ENCODE data around the gene CYS1.

CYS1 gene

DNA sequence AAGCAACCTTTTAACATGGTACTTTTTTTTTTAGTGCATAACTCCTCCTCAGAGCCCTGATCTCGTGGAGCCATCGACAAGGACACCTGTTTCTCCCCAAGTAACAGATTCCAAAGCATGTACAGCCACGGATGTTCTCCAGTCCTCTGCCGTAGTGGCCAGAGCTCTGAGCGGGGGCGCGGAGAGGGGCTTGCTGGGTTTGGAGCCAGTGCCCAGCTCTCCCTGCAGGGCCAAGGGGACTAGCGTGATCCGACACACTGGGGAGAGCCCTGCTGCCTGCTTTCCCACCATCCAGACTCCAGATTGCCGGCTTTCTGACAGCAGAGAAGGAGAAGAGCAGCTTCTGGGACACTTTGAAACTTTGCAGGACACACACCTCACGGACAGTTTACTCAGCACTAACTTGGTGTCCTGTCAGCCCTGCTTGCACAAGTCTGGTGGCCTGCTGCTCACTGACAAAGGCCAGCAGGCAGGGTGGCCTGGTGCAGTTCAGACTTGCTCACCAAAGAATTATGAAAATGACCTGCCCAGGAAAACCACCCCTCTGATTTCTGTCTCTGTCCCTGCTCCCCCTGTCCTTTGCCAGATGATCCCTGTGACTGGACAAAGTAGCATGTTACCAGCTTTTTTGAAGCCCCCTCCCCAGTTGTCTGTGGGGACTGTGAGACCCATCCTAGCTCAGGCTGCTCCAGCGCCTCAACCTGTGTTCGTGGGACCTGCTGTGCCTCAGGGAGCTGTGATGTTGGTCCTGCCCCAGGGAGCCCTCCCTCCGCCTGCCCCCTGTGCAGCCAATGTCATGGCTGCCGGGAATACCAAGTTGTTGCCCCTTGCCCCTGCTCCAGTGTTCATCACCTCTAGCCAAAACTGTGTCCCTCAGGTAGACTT, 32.4 kb downstream of the CYS1 start:
- no peak for DNase-seq (ENCODE audit: extremely low spot score)
- ChIA-PET CTCF (interaction anchor here (0.6 to 11.3 kb wide), 26 partner anchors 9 to 578 kb away, joined by 3 to 93 read pairs (median 4); no protein-coding TSS in a partner anchor), POLR2A (no interaction called here)
- TF ChIP-seq, protein P1, sequence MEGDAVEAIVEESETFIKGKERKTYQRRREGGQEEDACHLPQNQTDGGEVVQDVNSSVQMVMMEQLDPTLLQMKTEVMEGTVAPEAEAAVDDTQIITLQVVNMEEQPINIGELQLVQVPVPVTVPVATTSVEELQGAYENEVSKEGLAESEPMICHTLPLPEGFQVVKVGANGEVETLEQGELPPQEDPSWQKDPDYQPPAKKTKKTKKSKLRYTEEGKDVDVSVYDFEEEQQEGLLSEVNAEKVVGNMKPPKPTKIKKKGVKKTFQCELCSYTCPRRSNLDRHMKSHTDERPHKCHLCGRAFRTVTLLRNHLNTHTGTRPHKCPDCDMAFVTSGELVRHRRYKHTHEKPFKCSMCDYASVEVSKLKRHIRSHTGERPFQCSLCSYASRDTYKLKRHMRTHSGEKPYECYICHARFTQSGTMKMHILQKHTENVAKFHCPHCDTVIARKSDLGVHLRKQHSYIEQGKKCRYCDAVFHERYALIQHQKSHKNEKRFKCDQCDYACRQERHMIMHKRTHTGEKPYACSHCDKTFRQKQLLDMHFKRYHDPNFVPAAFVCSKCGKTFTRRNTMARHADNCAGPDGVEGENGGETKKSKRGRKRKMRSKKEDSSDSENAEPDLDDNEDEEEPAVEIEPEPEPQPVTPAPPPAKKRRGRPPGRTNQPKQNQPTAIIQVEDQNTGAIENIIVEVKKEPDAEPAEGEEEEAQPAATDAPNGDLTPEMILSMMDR (IDR thresholded peaks at IDR 0.05; ENCODE audit: control extremely low read depth, extremely low read depth, low read depth, missing control alignments) = no peak

DNA sequence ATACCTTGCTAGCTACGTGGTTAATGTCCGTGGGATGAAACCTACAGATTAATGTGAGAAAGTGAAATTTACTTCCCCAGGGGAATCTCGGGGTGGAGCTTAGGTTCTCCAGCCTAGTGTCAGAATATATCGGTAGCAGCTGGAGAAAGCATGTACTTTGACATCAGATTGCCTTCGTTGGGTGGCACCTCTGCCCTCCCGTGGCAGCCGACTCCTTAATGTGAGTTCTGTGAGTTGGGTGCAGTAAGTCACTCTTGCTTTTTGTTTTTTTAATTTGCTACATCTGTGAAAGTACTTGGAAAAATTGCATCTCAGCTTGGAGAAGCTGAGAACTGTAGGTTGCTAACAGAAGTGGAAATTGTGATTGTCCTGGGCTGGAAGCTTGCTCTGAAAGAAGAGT, 33.3 kb downstream of the CYS1 start:
- CTCF ChIA-PET = interaction anchor here (0.9 to 11.3 kb wide), 14 partner anchors 8 to 388 kb away, joined by 3 to 93 read pairs (median 20); no protein-coding TSS in a partner anchor
- POLR2A ChIA-PET = no interaction called here
- TF ChIP-seq, protein P1 (IDR thresholded peaks at IDR 0.05; ENCODE audit: control extremely low read depth, extremely low read depth, low read depth, missing control alignments) = no peak
- DNase-seq (ENCODE audit: extremely low spot score) = no peak

DNA sequence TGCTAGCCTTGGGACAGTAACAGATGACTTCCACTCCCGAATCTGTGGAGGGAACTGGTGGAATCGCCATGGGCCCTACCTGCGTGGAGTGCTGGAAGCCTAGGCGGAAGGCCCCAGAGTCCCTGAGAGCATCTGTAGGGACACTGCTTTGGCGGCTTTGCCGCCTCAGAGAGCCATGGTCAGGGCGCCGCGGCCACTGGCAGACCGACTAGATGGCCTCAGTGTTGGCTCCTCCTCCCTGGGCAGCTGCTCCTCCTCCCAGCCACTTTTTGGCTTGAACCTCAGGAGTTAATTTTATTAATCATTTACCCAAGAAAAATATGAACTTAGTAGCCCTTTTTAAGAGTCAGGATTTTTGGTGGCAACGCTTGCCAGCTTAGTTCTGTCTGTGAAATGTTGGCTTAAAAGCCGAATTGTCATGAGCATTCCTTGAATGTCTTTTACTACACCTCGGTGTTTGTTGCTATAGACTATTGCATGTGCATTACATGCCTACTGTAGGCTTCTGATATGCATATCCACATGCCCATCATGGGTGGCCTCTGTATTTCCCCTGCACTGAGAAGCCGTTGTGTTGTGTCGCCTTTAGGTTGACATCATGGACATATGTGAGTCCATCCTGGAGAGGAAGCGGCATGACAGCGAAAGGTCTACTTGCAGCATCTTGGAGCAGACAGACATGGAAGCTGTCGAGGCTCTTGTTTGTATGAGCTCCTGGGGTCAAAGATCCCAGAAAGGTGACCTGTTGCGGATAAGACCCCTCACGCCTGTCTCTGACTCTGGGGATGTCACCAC, 34.5 kb downstream of the CYS1 start:
- TF ChIP-seq, protein P1 (IDR thresholded peaks at IDR 0.05; ENCODE audit: control extremely low read depth, extremely low read depth, low read depth, missing control alignments) = no peak
- ChIA-PET CTCF (interaction anchor here (1.1 to 11.3 kb wide), 12 partner anchors 11 to 389 kb away, joined by 4 to 93 read pairs (median 20); no protein-coding TSS in a partner anchor), POLR2A (interaction anchor here (0.6 kb wide), 1 partner anchor 234 kb away, joined by 3 read pairs; no protein-coding TSS in a partner anchor)
- DNase-seq (ENCODE audit: extremely low spot score) = no peak

DNA sequence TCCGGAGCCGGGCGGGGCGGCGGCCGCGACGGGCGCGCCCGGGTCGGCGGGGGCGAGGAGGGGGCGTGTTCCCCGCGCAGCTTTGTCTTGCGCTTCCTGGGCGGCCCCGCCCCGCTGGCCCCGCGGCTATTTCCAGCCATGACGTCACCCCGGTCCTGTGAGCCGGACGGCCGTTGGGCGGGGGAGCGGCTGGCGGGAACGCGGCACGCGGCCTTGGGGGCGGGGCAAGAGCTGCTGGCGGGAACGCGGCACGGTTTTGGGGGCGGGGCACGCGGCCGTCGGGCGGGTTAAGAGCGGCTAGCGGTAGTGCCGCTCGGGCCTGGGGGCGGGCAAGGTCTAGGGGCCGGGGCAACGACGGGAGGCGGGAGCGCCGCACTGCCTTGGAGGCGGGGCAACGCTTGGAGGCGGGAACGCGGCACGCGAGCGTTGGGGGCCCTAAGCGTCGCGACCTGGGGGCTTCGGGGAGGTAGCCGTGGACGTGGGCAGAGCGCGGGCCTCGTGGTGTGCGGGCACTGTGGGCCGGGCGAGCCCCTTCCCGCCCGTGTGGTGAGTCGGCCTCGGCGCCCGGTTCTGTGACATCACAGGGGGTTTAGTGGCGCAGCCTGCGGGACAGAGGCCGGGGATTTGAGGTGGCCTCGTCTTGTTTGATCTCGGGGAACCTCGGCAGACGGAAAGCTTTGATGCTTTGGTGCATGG, 36.2 kb downstream of the CYS1 start:
- DNase-seq (ENCODE audit: extremely low spot score) = peak; percentile 93
- TF ChIP-seq, protein P1 (IDR thresholded peaks at IDR 0.05; ENCODE audit: control extremely low read depth, extremely low read depth, low read depth, missing control alignments) = no peak
- ChIA-PET POLR2A (no interaction called here), CTCF (interaction anchor here (0.9 to 11.3 kb wide), 7 partner anchors 13 to 391 kb away, joined by 4 to 87 read pairs (median 13); no protein-coding TSS in a partner anchor)

DNA sequence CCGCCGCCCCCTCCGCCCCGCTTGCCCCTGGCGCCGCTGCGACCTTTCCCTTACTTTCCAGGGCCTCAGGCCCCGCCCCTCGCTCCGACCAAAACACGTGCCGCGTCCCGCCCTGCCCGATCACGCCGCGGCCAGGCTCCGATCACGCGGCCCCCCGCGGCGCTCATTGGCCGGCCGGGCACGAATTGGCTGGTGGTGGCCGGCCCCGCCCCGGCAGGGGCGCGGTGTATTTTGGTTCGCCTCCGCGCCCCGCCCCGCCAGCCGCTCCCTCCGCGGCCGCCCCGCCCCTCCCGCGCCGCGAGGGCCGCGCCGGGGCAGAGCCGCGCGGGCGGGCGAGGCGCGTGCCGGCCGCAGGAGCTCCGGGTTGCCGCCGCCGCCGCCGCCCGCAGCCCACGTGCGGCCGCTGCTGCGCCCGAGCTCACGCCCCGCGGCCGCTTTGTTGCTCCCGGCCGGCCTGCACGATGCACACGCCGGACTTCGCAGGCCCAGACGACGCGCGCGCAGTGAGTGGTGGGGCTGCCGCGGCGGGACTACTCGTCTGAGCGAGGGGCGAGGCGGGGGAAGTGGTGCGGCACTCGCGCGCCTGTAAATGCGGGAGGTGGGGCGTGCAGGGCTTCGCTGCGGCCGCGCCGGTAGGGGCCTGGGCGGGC, 36.8 kb downstream of the CYS1 start, which contains the start of gene KLF11:
Gene KLF11 (plus strand): TSS at position 295 of the 650 bp plus-strand sequence. CDS start 167 bp downstream, at position 462.
- peak; percentile 88 for DNase-seq (ENCODE audit: extremely low spot score)
- CTCF ChIA-PET = interaction anchor here (0.9 to 11.3 kb wide), 3 partner anchors 28 to 229 kb away, joined by 4 to 74 read pairs (median 13); no protein-coding TSS in a partner anchor
- TF ChIP-seq, protein P1 (IDR thresholded peaks at IDR 0.05; ENCODE audit: control extremely low read depth, extremely low read depth, low read depth, missing control alignments) = no peak
- POLR2A ChIA-PET = interaction anchor here (1.4 kb wide), 1 partner anchor 200 kb away, joined by 3 read pairs; the partner anchor contains the start of gene TAF1B

Data from GM10248 (cell line).